HFF-Myc (cell line): ENCODE data around the gene SLC35E3.

ENCODE experiments used
- DNase-seq: peaks from one replicate; pipeline ENCODE4 v3.0.0-alpha.2; 2011; ENCODE audit warnings: low read depth; ENCODE audit errors: extremely low read depth
- H3K4me3 ChIP-seq: replicated peaks from 2 replicates; pipeline ENCODE4 v1.5.1; 2011; ENCODE audit warnings: low read depth, mild to moderate bottlenecking, control low read depth, low read length
- CTCF ChIP-seq: IDR thresholded peaks from 2 replicates; pipeline ENCODE4 v1.5.1; 2012; ENCODE audit warnings: mild to moderate bottlenecking, low read depth, low read length, control low read depth; ENCODE audit errors: missing control alignments

SLC35E3 gene

GRCh38 chr12:68760806-68761441 lies 14.9 kb downstream of the SLC35E3 start:
- H3K4me3 ChIP-seq = no peak overlapping the region
- TF ChIP-seq CTCF = no peak
- DNase-seq = no peak

GRCh38 chr12:68761442-68761812 lies 15.5 kb downstream of the SLC35E3 start:
- no peak for TF ChIP-seq CTCF
- no peak overlapping the region for H3K4me3 ChIP-seq
- DNase-seq = no peak

GRCh38 chr12:68761901-68762630 lies 16.1 kb downstream of the SLC35E3 start:
- TF ChIP-seq CTCF = no peak
- no peak overlapping the region for H3K4me3 ChIP-seq
- no peak for DNase-seq

- DNase-seq = no peak
- H3K4me3 ChIP-seq = no peak overlapping the region
- TF ChIP-seq CTCF = no peak
These were observed 16.7 kb downstream of the SLC35E3 start for GRCh38 chr12:68762691-68763090.

- TF ChIP-seq CTCF = no peak
- DNase-seq = no peak
- H3K4me3 ChIP-seq = no peak overlapping the region
These were observed 19.7 kb downstream of the SLC35E3 start for GRCh38 chr12:68765696-68766095.

- DNase-seq = no peak
- no peak for TF ChIP-seq CTCF
These were observed 20.7 kb downstream of the SLC35E3 start for GRCh38 chr12:68766646-68767045.

More at GRCh38 chr12:68766646-68767045, 20.7 kb downstream of the SLC35E3 start:
- no peak overlapping the region for H3K4me3 ChIP-seq
